Activated gamma-delta T cell treated with Interleukin-2 at 50 U/mL for 16 hours (primary cell): Measurements from ENCODE around the gene AFF1.

Experiments used
- DNase-seq: peaks from one replicate; pipeline ENCODE4 v3.0.0-alpha.2; 2020

Gene AFF1

GRCh38 chr4:87166296-87166854 is 231.6 kb downstream of the AFF1 start:
- no peak for DNase-seq

DNA sequence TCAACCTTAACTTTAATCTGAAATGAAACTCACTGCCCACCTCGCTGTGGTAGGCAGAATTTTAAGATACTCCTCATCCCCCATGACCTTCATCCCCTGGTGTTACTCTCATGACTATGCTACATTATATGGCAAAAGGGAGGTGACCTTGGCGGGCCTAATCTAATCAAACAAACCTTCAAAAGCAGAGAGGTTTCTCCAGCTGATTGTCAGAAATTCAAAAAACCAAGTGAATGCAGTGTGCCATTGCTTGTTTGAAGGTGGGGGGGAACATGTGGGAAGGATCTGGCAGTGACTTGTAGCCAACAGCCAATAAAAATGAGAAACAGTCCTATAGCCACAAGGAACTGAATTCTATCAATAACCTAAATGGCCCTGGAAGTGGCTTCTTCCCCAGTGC is 237.1 kb downstream of the AFF1 start:
- no peak for DNase-seq

- DNase-seq: no peak
Observed at GRCh38 chr4:87174672-87175071, 239.9 kb downstream of the AFF1 start.

DNA sequence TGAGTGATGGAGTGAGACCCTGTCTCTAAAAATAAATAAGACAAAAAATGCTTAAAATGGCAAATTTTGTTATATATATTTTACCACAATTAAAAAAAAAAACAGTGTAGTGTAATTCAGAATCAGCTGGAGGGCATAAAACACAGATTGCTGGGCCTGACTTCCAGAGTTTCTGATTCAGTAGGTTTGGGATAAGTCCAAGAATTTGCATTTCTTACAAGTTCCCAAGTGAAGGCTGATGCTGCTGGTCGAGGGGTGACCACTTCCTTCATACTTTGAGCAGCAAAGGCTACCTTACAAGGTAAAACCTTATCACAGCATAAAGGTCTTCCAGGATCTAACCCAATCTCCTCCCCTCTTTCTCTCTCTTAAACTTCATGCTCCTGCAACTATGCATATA is 244.9 kb downstream of the AFF1 start:
- no peak for DNase-seq

DNA sequence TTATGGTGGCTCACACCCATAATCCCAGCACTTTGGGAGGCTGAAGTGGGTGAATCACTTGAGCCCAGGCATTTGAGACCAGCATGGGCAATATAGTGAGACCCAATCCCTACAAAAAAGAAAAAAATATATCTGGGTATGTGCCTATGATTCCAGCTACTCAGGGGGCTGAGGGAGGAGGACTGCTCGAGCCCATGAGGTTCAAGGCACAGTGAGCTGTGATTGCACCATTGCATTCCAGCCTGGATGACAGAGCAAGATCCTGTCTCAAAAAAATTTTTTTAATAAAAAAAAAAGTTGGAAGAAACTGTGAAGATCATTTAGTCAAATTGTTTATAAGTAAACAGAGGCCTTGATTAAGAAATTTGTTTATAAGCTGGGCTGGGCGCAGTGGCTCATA is 246.0 kb downstream of the AFF1 start:
- no peak for DNase-seq

DNA sequence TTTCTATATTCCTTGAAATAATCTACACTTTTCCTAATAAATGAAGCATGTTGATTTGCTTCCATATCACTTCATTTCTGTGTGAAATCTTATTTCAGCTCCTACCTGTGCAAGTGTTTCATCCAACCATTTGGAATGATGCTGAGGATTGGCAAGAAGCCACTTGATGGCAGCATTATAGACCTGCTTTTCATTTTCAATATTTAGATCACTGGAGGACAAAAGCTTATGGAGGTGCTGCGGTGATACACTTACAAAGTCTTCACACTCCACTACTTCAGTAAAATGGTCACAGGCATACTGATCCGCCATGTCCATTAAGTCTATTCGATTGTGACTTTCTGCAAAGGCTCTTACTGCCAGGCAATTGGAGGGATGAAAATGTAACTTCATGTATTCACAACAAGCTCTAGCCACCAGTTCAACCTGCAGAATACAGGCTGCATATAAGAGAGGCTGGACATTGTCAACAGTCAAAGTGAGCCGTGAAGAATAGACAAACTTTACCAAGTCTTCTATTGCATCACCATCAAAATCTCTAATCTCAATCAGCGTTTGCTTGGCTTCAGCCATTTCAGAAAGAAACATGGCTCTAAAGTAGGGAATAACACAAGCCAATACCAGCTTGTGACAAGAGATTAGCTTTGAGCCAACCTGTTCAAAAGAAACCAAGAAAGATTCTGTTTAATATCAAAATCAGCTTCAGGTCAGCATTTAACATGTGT is 250.5 kb downstream of the AFF1 start:
- no peak for DNase-seq

GRCh38 chr4:87188048-87188447 is 253.2 kb downstream of the AFF1 start:
- no peak for DNase-seq

GRCh38 chr4:87188932-87189331 is 254.1 kb downstream of the AFF1 start:
- DNase-seq: no peak
